Lower leg skin (tissue), 4 donors: Measurements from ENCODE around the gene SNAI3. TPM values are rescaled to one million over a fixed set of nuclear protein-coding genes. Genes with fewer than 3 reads are reported as not detected.

Experiments
- DNase-seq, 2 donors: peaks; one replicate each; pipeline ENCODE4 v3.0.0-alpha.2; 2019; ENCODE audit warnings: low spot score in 2 of 2
- H3K4me3 ChIP-seq: fragments of 200-600 bp; sonication (generic); 2 replicates; pipeline ENCODE4 v1.5.1; 2017; ENCODE audit warnings: mild to moderate bottlenecking, low read depth; ENCODE audit not compliant: poor library complexity, severe bottlenecking
- CTCF ChIP-seq, 3 donors: fragments of 450-650 bp; IDR thresholded peaks; one replicate each; pipeline ENCODE4 v1.5.1; 2016; ENCODE audit warnings: antibody characterized with exemption in 3 of 3, mild to moderate bottlenecking in 3 of 3, moderate library complexity in 2 of 3
- POLR2A ChIP-seq, 2 donors: fragments of 450-650 bp; IDR thresholded peaks; one replicate each; pipeline ENCODE4 v1.6.1; 2016 to 2017; ENCODE audit warnings: antibody characterized with exemption in 2 of 2, mild to moderate bottlenecking in 1 of 2, moderate library complexity in 1 of 2
- WGBS, 2 donors: methylation state at CpG; one replicate each; pipeline ENCODE4 v1.1.5; 2018; 5-methylcytosine and 5-hydroxymethylcytosine counted together
- intact Hi-C: fragments of 100-400 bp; cut with DNase I; formaldehyde crosslinking; loops from one replicate; pipeline ENCODE4 v1.15.0; 2023; ENCODE audit warnings: low total_unique reads
- total RNA-seq, 4 donors: library from RNA; depleted of rRNA; stranded (reverse); fragments of >200 nt; gene quantifications; one replicate each; pipeline ENCODE4 v1.1.0, GENCODE V29; 2016

SNAI3 gene
- total RNA-seq, 4 donors from 2014 or later = 0.17 to 0.81 (median 0.29) TPM

GRCh38 chr16:88700636-88701482 lies 14.6 kb upstream of the SNAI3 start:
- peak; percentile 88 to 98 for DNase-seq
- no peak overlapping the region for H3K4me3 ChIP-seq
- WGBS, 2 donors = 59 to 71% methylated on average over 12 to 25 of the region's 42 CpGs
- no peak for TF ChIP-seq CTCF (IDR thresholded peaks at IDR 0.05)
- TF ChIP-seq POLR2A (IDR thresholded peaks at IDR 0.05) = no peak
- intact Hi-C loops = no loop called here

GRCh38 chr16:88700322-88700635 lies 14.0 kb upstream of the SNAI3 start:
- intact Hi-C loops = no loop called here
- H3K4me3 ChIP-seq = no peak overlapping the region
- 73 to 75% methylated on average over 14 of the region's 14 CpGs for WGBS, 2 donors
- TF ChIP-seq CTCF (IDR thresholded peaks at IDR 0.05) = no peak
- TF ChIP-seq POLR2A (IDR thresholded peaks at IDR 0.05) = no peak
- no peak for DNase-seq

- H3K4me3 ChIP-seq = no peak overlapping the region
- DNase-seq = no peak
- intact Hi-C loops = no loop called here
- TF ChIP-seq CTCF (IDR thresholded peaks at IDR 0.05) (no peak), POLR2A (IDR thresholded peaks at IDR 0.05) (no peak)
- 94 to 100% methylated on average over 8 to 16 of the region's 16 CpGs for WGBS, 2 donors
These were observed 12.9 kb upstream of the SNAI3 start for GRCh38 chr16:88699180-88699579.

GRCh38 chr16:88698646-88699045 lies 12.3 kb upstream of the SNAI3 start:
- WGBS, 2 donors = 87 to 92% methylated on average over 8 to 22 of the region's 25 CpGs
- H3K4me3 ChIP-seq = no peak overlapping the region
- TF ChIP-seq CTCF (IDR thresholded peaks at IDR 0.05) (no peak), POLR2A (IDR thresholded peaks at IDR 0.05) (no peak)
- intact Hi-C loops = no loop called here
- no peak for DNase-seq

- DNase-seq = no peak
- WGBS, 2 donors = 83 to 87% methylated on average over 32 to 37 of the region's 37 CpGs
- TF ChIP-seq POLR2A (IDR thresholded peaks at IDR 0.05) (no peak), CTCF (IDR thresholded peaks at IDR 0.05) (no peak)
- intact Hi-C loops = no loop called here
- no peak overlapping the region for H3K4me3 ChIP-seq
These were observed 11.7 kb upstream of the SNAI3 start for GRCh38 chr16:88697831-88698615.
